Sigmoid colon (tissue), 3 donors: ENCODE results near the gene PDCL2.

Experiments
- CTCF ChIP-seq, 4 experiments: fragments of 450-650 bp in 3 of 4; fragments of 200-600 bp in 1 of 4; IDR thresholded peaks; one replicate each; pipeline ENCODE4 v1.5.1; 2016 to 2019; ENCODE audit warnings: antibody characterized with exemption in 4 of 4, mild to moderate bottlenecking in 3 of 4, moderate library complexity in 2 of 4
- POLR2A ChIP-seq, 2 donors: fragments of 450-650 bp; IDR thresholded peaks; one replicate each; pipeline ENCODE4 v1.6.1; 2016; ENCODE audit warnings: antibody characterized with exemption in 2 of 2, mild to moderate bottlenecking in 2 of 2, moderate library complexity in 2 of 2

- no peak for TF ChIP-seq POLR2A (IDR thresholded peaks at IDR 0.05)
- no peak for TF ChIP-seq CTCF (IDR thresholded peaks at IDR 0.05)
These were observed 44.1 kb downstream of the PDCL2 start for GRCh38 chr4:55547918-55548317.
